Activated naive CD4-positive, alpha-beta T cell treated with anti-CD3 and anti-CD28 coated beads, Interleukin-2, amount 50 U/mL, for 24 hours (primary cell): Measurements from ENCODE around the gene BCAP31.
"Not testable (repeated sequence)": the region's sequence is repeated elsewhere in the genome, so short reads cannot be mapped to it uniquely, and the experiment has no call there.

Source experiments
- H3K27ac Mint-ChIP-seq: one replicate; pipeline ENCODE4 v1.8.0; 2021; ENCODE audit warnings: mild to moderate bottlenecking, mixed read lengths
- H3K27me3 Mint-ChIP-seq: one replicate; pipeline ENCODE4 v1.8.0; 2021; ENCODE audit warnings: mixed read lengths
- H3K36me3 Mint-ChIP-seq: one replicate; pipeline ENCODE4 v1.8.0; 2021; ENCODE audit warnings: mixed read lengths
- H3K4me1 Mint-ChIP-seq: one replicate; pipeline ENCODE4 v1.8.0; 2021; ENCODE audit warnings: mixed read lengths
- H3K4me3 Mint-ChIP-seq: one replicate; pipeline ENCODE4 v1.8.0; 2021; ENCODE audit warnings: mild to moderate bottlenecking, mixed read lengths
- H3K9me3 Mint-ChIP-seq: one replicate; pipeline ENCODE4 v1.8.0; 2021; ENCODE audit warnings: mixed read lengths

Gene BCAP31

GRCh38 chrX:153730115-153730514 is 5.9 kb upstream of the BCAP31 start:
- H3K27ac Mint-ChIP-seq, H3K4me3 Mint-ChIP-seq, H3K9me3 Mint-ChIP-seq, H3K27me3 Mint-ChIP-seq, H3K36me3 Mint-ChIP-seq: not testable (repeated sequence)
- peaks cover 24% of the 10 kb centered on the region for H3K4me1 Mint-ChIP-seq

GRCh38 chrX:153728951-153729631 is 4.9 kb upstream of the BCAP31 start:
- Mint-ChIP-seq H3K36me3 (peaks cover 5% of the 10 kb centered on the region), H3K4me3 (no peak overlapping the region), H3K4me1 (peaks cover 20% of the 10 kb centered on the region), H3K9me3 (no peaks in the 10 kb centered on the region), H3K27me3 (no peaks in the 10 kb centered on the region), H3K27ac (no peak overlapping the region)

DNA sequence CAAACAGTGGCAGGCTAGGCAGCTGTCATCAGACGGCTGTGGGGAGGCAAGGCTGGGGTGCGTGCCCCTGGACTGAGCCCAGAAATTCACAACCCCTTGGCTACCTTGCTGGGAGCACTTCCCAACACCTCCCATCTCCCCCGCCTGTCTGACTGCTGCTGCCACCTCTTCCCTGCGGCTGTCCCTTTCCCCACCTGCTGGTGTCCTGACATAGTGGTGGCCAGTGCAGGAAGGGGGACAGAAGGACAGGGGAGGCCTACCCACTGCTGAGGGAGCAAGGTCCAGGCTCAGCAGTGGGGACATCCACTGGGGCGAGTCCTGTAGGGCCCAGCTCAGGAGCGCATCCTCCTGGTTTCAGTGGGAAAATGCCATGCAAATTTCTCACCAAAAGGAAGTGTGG is 3.9 kb upstream of the BCAP31 start:
- Mint-ChIP-seq H3K36me3 (peaks cover 5% of the 10 kb centered on the region), H3K27me3 (no peaks in the 10 kb centered on the region), H3K4me1 (peaks cover 20% of the 10 kb centered on the region), H3K9me3 (no peaks in the 10 kb centered on the region), H3K27ac (no peak overlapping the region), H3K4me3 (no peak overlapping the region)

DNA sequence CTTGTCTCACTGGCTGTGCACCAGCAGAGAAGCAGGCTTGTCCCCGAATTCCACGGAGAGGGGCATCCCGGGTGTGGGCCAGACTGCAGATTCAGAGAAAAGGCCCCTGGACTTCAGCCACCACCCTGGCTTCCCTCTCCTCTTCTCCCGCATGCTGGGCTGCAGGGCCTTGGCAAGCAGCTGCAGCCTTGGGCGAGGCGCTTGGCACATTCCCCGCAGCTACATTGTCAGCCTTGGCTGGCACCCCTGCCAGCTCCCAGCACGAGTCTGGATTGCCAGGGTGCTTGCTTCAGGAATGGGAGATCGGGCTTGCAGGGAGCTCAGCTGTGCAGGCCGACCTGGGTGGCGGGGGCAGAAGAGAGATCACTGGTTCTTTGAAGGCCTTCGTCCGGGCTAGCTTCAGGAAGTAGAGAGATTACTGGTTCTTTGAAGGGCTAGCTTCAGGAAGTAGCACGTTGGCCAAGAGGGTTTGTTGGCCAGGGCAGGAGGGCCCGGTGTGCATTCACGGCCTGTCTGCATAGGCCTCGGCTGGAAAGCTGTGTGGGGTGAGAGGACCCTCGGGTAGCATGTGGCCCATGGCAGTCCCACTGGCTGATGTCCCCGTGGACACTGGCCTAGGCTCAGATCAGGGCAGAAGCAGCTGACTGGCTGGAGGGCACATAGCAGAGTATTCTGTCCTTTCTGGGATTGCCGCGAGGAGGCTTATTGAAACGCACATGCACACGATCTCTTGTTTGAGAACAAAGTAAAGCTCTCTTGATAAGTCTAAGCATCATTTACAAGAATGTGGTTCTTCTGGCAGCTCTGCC is 3.1 kb upstream of the BCAP31 start:
- Mint-ChIP-seq H3K4me1 (peaks cover 25% of the 10 kb centered on the region), H3K27ac (peak overlapping the region; percentile 41), H3K9me3 (no peaks in the 10 kb centered on the region), H3K4me3 (peak overlapping the region; percentile 33), H3K36me3 (peaks cover 7% of the 10 kb centered on the region), H3K27me3 (no peaks in the 10 kb centered on the region)

GRCh38 chrX:153726286-153727122 is 2.3 kb upstream of the BCAP31 start:
- no peaks in the 10 kb centered on the region for H3K9me3 Mint-ChIP-seq
- peaks cover 27% of the 10 kb centered on the region for H3K4me1 Mint-ChIP-seq
- H3K27me3 Mint-ChIP-seq: no peaks in the 10 kb centered on the region
- H3K36me3 Mint-ChIP-seq: peaks cover 6% of the 10 kb centered on the region
- H3K27ac Mint-ChIP-seq: peak overlapping the region; percentile 23
- peak overlapping the region; percentile 33 for H3K4me3 Mint-ChIP-seq

DNA sequence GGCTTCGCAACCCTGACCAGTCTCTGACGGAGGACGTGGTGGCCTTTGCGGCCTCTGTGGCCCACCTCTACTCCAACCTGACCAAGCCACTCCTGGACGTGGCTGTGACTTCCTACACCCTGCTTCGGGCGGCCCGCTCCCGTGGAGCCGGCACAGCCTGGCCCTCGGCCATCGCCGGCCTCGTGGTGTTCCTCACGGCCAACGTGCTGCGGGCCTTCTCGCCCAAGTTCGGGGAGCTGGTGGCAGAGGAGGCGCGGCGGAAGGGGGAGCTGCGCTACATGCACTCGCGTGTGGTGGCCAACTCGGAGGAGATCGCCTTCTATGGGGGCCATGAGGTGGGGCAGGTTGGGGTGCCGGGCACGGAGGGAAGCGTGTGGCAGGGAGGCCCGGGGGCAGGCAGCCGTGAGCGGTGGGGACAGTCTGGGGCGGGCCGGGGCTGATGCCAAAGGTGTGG is 1.7 kb upstream of the BCAP31 start:
- Mint-ChIP-seq H3K27ac (no peak overlapping the region), H3K36me3 (peaks cover 2% of the 10 kb centered on the region)

DNA sequence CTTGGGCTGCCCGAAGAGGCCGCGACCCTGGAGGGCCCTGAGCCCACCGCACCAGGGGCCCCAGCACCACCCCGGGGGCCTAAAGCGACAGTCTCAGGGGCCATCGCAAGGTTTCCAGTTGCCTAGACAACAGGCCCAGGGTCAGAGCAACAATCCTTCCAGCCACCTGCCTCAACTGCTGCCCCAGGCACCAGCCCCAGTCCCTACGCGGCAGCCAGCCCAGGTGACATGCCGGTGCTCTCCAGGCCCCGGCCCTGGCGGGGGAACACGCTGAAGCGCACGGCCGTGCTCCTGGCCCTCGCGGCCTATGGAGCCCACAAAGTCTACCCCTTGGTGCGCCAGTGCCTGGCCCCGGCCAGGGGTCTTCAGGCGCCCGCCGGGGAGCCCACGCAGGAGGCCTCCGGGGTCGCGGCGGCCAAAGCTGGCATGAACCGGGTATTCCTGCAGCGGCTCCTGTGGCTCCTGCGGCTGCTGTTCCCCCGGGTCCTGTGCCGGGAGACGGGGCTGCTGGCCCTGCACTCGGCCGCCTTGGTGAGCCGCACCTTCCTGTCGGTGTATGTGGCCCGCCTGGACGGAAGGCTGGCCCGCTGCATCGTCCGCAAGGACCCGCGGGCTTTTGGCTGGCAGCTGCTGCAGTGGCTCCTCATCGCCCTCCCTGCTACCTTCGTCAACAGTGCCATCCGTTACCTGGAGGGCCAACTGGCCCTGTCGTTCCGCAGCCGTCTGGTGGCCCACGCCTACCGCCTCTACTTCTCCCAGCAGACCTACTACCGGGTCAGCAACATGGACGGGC is 1.0 kb upstream of the BCAP31 start:
- Mint-ChIP-seq H3K36me3 (peaks cover 2% of the 10 kb centered on the region), H3K27me3 (no peaks in the 10 kb centered on the region), H3K4me3 (peak overlapping the region; percentile 52), H3K27ac (no peak overlapping the region), H3K4me1 (peaks cover 19% of the 10 kb centered on the region), H3K9me3 (no peaks in the 10 kb centered on the region)

More for the DNA sequence above, 1.7 kb upstream of the BCAP31 start:
- no peaks in the 10 kb centered on the region for H3K9me3 Mint-ChIP-seq
- peaks cover 21% of the 10 kb centered on the region for H3K4me1 Mint-ChIP-seq
- H3K4me3 Mint-ChIP-seq: peak overlapping the region; percentile 52
- H3K27me3 Mint-ChIP-seq: no peaks in the 10 kb centered on the region

- H3K4me3 Mint-ChIP-seq: peak overlapping the region; percentile 90
Observed at GRCh38 chrX:153723351-153724251, 586 bp downstream of the BCAP31 start.

GRCh38 chrX:153722704-153723350 is 1.4 kb downstream of the BCAP31 start:
- no peaks in the 10 kb centered on the region for H3K9me3 Mint-ChIP-seq
- H3K27me3 Mint-ChIP-seq: no peaks in the 10 kb centered on the region
- H3K36me3 Mint-ChIP-seq: peaks cover 3% of the 10 kb centered on the region
- peak overlapping the region; percentile 81 for H3K27ac Mint-ChIP-seq
- H3K4me3 Mint-ChIP-seq: peak overlapping the region; percentile 90
- H3K4me1 Mint-ChIP-seq: peaks cover 32% of the 10 kb centered on the region

More at GRCh38 chrX:153723351-153724251, 586 bp downstream of the BCAP31 start:
- Mint-ChIP-seq H3K27ac (no peak overlapping the region), H3K4me1 (peaks cover 31% of the 10 kb centered on the region), H3K9me3 (no peaks in the 10 kb centered on the region), H3K36me3 (peaks cover 3% of the 10 kb centered on the region), H3K27me3 (no peaks in the 10 kb centered on the region)

DNA sequence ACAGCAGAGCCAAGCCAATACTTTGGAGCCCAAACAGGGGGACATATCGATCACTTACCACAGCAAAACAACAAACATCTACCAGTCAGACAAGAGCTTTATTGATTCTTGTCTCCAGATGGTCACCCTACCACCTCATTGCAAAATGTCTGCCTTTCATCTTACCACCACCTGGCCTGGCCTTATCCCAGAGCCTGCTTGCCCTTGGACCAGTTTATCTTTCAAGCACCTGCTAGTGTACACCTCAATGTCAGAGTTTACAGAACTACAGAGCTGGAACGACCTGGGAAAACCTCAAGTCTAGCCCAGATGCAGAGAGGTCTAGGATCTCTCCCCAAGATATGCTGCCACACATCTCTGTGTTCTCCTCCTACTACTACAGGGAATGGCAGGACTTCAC is 4.5 kb downstream of the BCAP31 start:
- H3K9me3 Mint-ChIP-seq: no peaks in the 10 kb centered on the region
- peaks cover 3% of the 10 kb centered on the region for H3K36me3 Mint-ChIP-seq
- peaks cover 23% of the 10 kb centered on the region for H3K4me1 Mint-ChIP-seq
- no peak overlapping the region for H3K4me3 Mint-ChIP-seq
- H3K27me3 Mint-ChIP-seq: no peaks in the 10 kb centered on the region
- no peak overlapping the region for H3K27ac Mint-ChIP-seq

DNA sequence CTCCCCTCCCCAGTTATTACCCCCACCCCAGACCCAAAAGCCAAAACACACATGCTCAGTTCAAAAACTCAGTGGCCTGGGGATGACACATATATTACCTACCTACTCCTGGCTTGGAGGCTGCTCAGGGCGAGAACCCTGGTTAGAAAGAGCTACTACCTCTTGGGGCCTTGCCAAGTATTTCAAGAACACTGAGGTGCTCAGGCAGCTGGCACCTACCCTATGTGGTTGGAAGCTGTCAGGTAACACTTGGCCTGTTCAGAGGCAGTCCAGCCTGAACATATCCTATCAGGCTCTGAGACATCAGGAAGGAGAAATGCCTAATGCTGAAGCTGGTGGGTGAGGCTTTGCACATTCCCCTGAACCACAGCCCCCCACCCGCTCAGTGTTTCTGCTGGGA is 4.9 kb downstream of the BCAP31 start:
- Mint-ChIP-seq H3K4me1 (peaks cover 23% of the 10 kb centered on the region), H3K27me3 (no peaks in the 10 kb centered on the region), H3K4me3 (no peak overlapping the region), H3K27ac (no peak overlapping the region), H3K36me3 (peaks cover 3% of the 10 kb centered on the region), H3K9me3 (no peaks in the 10 kb centered on the region)

- H3K4me1 Mint-ChIP-seq: peaks cover 19% of the 10 kb centered on the region
- H3K4me3 Mint-ChIP-seq: no peak overlapping the region
- peaks cover 4% of the 10 kb centered on the region for H3K36me3 Mint-ChIP-seq
- no peak overlapping the region for H3K27ac Mint-ChIP-seq
- H3K27me3 Mint-ChIP-seq: no peaks in the 10 kb centered on the region
- H3K9me3 Mint-ChIP-seq: no peaks in the 10 kb centered on the region
Observed at GRCh38 chrX:153717445-153717844, 6.7 kb downstream of the BCAP31 start.

DNA sequence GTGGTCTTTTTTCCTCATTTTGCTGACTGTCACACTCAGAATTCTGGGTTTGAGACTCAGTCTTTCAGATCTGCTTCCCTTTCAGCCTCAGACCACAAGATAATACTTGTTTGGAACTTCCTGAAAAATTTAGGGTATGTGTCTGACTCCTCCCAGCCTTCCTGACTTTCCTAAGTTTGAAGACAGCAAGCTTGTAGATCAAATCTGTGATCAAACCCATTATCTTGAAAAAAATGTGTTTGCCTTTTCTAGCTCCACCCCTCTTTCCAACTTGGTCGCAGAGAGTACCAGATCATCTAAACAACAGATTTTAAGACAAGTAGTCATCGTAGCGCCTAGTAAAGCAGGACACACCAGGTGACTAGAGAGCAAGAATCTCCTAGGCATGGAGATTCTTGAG is 9.9 kb downstream of the BCAP31 start:
- H3K4me3 Mint-ChIP-seq: no peak overlapping the region
- H3K4me1 Mint-ChIP-seq: peaks cover 7% of the 10 kb centered on the region
- H3K9me3 Mint-ChIP-seq: no peaks in the 10 kb centered on the region
- no peaks in the 10 kb centered on the region for H3K27me3 Mint-ChIP-seq
- H3K36me3 Mint-ChIP-seq: peaks cover 4% of the 10 kb centered on the region
- no peak overlapping the region for H3K27ac Mint-ChIP-seq
